AG04450 (cell line): ENCODE data around the gene SOBP. TPM values are rescaled to one million over a fixed set of nuclear protein-coding genes. Genes with fewer than 3 reads are reported as not detected.

Source experiments
- CTCF ChIA-PET: fragments of 300-600, 350-600 bp; formaldehyde crosslinking; extraction: SDS; loops from one replicate; lab custom pipeline; 2022; ENCODE audit warnings: antibody characterized with exemption, inconsistent platforms; lab: Charles Lee
- POLR2A ChIA-PET: fragments of 350-600 bp; formaldehyde crosslinking; extraction: SDS; loops from one replicate; lab custom pipeline; 2021; ENCODE audit warnings: antibody characterized with exemption, inconsistent platforms; lab: Yijun Ruan, JAX
- DNase-seq: peaks from one replicate; pipeline ENCODE4 v3.0.0-alpha.2; 2011; ENCODE audit warnings: low read depth, low spot score
- H3K27ac ChIP-seq: one replicate; pipeline ENCODE4 v1.5.1; 2012; ENCODE audit warnings: low read depth, low read length, control low read depth
- H3K27me3 ChIP-seq: one replicate; pipeline ENCODE4 v1.6.0; 2012; ENCODE audit warnings: low read length; ENCODE audit not compliant: control insufficient read depth, insufficient read depth
- H3K4me3 ChIP-seq: 2 replicates; pipeline ENCODE4 v1.5.1; 2011; ENCODE audit warnings: mild to moderate bottlenecking, low read depth, low read length, control low read depth
- H3K9me3 ChIP-seq: 2 replicates; pipeline ENCODE4 v1.5.1; 2012; ENCODE audit warnings: low read length; ENCODE audit not compliant: control insufficient read depth, insufficient read depth
- polyA minus RNA-seq: library from RNA; depleted of rRNA, polyadenylated mRNA; stranded (reverse); fragments of >200 nt; gene quantifications from 2 replicates; pipeline ENCODE4 v1.2.3, GENCODE V29; 2011; rRNA and poly(A)+ RNA removed
- polyA plus RNA-seq: library from polyadenylated mRNA; depleted of rRNA; stranded (reverse); fragments of >200 nt; gene quantifications from 2 replicates; pipeline ENCODE4 v1.2.3, GENCODE V29; 2011; rRNA removed
- TF ChIP-seq, protein P1 (sequence below): IDR thresholded peaks from 2 replicates; pipeline ENCODE4 v1.5.1; 2011; ENCODE audit warnings: low read depth, low read length, control low read depth, inconsistent platforms

SOBP gene, protein sequence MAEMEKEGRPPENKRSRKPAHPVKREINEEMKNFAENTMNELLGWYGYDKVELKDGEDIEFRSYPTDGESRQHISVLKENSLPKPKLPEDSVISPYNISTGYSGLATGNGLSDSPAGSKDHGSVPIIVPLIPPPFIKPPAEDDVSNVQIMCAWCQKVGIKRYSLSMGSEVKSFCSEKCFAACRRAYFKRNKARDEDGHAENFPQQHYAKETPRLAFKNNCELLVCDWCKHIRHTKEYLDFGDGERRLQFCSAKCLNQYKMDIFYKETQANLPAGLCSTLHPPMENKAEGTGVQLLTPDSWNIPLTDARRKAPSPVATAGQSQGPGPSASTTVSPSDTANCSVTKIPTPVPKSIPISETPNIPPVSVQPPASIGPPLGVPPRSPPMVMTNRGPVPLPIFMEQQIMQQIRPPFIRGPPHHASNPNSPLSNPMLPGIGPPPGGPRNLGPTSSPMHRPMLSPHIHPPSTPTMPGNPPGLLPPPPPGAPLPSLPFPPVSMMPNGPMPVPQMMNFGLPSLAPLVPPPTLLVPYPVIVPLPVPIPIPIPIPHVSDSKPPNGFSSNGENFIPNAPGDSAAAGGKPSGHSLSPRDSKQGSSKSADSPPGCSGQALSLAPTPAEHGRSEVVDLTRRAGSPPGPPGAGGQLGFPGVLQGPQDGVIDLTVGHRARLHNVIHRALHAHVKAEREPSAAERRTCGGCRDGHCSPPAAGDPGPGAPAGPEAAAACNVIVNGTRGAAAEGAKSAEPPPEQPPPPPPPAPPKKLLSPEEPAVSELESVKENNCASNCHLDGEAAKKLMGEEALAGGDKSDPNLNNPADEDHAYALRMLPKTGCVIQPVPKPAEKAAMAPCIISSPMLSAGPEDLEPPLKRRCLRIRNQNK
- polyA plus RNA-seq (0.76 and 1.1 TPM in 2 replicates), polyA minus RNA-seq (1.4 and 1.9 TPM in 2 replicates)

DNA sequence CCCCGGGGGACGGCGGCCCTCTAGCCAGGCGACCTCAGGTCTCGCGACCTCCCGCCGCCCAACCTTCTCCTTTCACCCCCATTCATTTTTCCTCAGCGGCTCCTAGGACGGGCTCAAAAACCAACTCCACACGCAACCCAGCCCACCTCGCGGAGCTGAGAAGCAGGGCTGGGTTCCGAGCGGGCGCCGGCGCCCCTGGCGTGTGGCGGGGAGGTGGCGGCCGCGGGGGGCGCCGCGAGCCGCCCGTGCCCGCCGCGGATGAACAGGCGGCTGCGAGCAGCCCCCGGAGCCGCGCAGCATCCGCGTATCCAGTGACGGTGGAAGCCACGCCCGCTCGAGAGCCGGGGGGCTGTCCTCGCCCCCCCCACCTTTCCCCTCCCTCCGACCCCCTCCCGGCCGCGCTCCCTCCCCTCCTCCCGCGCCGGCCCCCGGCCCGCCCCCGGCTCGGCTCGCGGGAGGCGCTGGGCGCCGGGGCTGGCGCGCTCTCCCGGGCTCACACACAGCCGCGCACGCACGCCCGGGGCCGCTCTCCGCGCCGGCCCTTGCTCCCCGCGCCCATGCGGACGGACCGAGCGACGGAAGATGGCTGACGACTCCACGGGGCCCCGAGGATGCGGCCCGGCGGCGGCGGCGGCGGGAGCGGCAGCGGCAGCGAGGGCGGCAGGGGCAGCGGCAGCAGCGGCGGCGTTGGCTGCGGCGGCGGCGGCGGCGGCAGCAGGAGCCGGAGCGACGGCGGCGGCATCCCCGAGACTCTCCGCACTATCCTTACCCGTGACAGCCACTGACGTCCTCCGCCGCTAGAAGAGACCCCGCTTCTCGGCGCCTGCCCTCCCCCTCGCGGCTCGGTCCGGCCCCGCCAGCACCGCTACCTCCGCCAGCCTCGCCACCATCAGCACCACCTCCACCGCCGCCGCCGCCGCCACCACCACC lies at the start of gene SOBP:
SOBP (plus strand) TSS at position 482 of the 930 bp plus-strand sequence. CDS start 500 bp downstream, outside the sequence.
- POLR2A ChIA-PET: interaction anchor here (1.4 to 1.9 kb wide), 2 partner anchors 31 kb away, joined by 3 to 10 read pairs; partner anchors contain the start of gene PDSS2
- no peak within 1 kb of the TSS for H3K27ac ChIP-seq

GRCh38 chr6:107440936-107441335 lies 49.0 kb upstream of the SOBP start:
- CTCF ChIA-PET: no interaction called here
- Histone ChIP-seq H3K27ac (no peak overlapping the region), H3K4me3 (no peak overlapping the region), H3K27me3 (no peaks in the 10 kb centered on the region), H3K9me3 (no peaks in the 10 kb centered on the region)
- DNase-seq: no peak
- POLR2A ChIA-PET: no interaction called here
- TF ChIP-seq, protein P1, sequence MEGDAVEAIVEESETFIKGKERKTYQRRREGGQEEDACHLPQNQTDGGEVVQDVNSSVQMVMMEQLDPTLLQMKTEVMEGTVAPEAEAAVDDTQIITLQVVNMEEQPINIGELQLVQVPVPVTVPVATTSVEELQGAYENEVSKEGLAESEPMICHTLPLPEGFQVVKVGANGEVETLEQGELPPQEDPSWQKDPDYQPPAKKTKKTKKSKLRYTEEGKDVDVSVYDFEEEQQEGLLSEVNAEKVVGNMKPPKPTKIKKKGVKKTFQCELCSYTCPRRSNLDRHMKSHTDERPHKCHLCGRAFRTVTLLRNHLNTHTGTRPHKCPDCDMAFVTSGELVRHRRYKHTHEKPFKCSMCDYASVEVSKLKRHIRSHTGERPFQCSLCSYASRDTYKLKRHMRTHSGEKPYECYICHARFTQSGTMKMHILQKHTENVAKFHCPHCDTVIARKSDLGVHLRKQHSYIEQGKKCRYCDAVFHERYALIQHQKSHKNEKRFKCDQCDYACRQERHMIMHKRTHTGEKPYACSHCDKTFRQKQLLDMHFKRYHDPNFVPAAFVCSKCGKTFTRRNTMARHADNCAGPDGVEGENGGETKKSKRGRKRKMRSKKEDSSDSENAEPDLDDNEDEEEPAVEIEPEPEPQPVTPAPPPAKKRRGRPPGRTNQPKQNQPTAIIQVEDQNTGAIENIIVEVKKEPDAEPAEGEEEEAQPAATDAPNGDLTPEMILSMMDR: no peak

More for the DNA sequence above, at the start of gene SOBP:
- no peak for DNase-seq
- CTCF ChIA-PET: interaction anchor here (1.2 to 1.8 kb wide), 2 partner anchors 11 to 172 kb away, joined by 3 to 6 read pairs; no protein-coding TSS in a partner anchor
- TF ChIP-seq, protein P1: no peak
- peak within 1 kb of the TSS; percentile 76 for H3K4me3 ChIP-seq
- no peaks in the 10 kb centered on the region; the same call in 1 of the 2 replicates for H3K9me3 ChIP-seq
- H3K27me3 ChIP-seq: peaks cover 19% of the 10 kb centered on the region

- TF ChIP-seq, protein P1: no peak
- H3K4me3 ChIP-seq: no peak overlapping the region
- no peak for DNase-seq
- CTCF ChIA-PET: no interaction called here
- no peak overlapping the region for H3K27ac ChIP-seq
- 0 out of 2 replicates have a peak, but pooled peaks cover 2% of the 10 kb centered on the region for H3K9me3 ChIP-seq
- H3K27me3 ChIP-seq: no peaks in the 10 kb centered on the region
- POLR2A ChIA-PET: no interaction called here
Measured at GRCh38 chr6:107441682-107442081, 48.2 kb upstream of the SOBP start.

GRCh38 chr6:107442938-107443607 lies 46.8 kb upstream of the SOBP start:
- DNase-seq: no peak

More at GRCh38 chr6:107442938-107443607, 46.8 kb upstream of the SOBP start:
- TF ChIP-seq, protein P1: no peak
- H3K27ac ChIP-seq: no peak overlapping the region
- no peaks in the 10 kb centered on the region for H3K27me3 ChIP-seq
- ChIA-PET CTCF (interaction anchor here (2.3 kb wide), 1 partner anchor 16 kb away, joined by 11 read pairs; the partner anchor contains the start of gene PDSS2), POLR2A (interaction anchor here (1.5 kb wide), 1 partner anchor 16 kb away, joined by 4 read pairs; the partner anchor contains the start of gene PDSS2)
- H3K4me3 ChIP-seq: no peak overlapping the region
- peaks cover 15% of the 10 kb centered on the region for H3K9me3 ChIP-seq
